Osteocyte (in vitro differentiated cells): ENCODE measurements around the gene BPTF. TPM values are rescaled to one million over a fixed set of nuclear protein-coding genes. Genes with fewer than 3 reads are reported as not detected.
"Not testable (repeated sequence)": the region's sequence is repeated elsewhere in the genome, so short reads cannot be mapped to it uniquely, and the experiment has no call there.

Source experiments
- DNase-seq: peaks from one replicate; pipeline ENCODE4 v3.0.0; 2021; ENCODE audit warnings: mixed read lengths; ENCODE audit not compliant: unreplicated experiment; ENCODE audit errors: extremely low spot score
- H3K27ac Mint-ChIP-seq: one replicate; pipeline ENCODE4 v1.8.0; 2021; ENCODE audit warnings: mild to moderate bottlenecking, mixed read lengths; ENCODE audit not compliant: unreplicated experiment
- H3K27me3 Mint-ChIP-seq: one replicate; pipeline ENCODE4 v1.8.0; 2021; ENCODE audit warnings: mixed read lengths; ENCODE audit not compliant: unreplicated experiment
- H3K36me3 Mint-ChIP-seq: one replicate; pipeline ENCODE4 v1.8.0; 2021; ENCODE audit warnings: mixed read lengths; ENCODE audit not compliant: unreplicated experiment
- H3K4me1 Mint-ChIP-seq: one replicate; pipeline ENCODE4 v1.8.0; 2021; ENCODE audit warnings: mixed read lengths; ENCODE audit not compliant: unreplicated experiment
- H3K4me3 Mint-ChIP-seq: one replicate; pipeline ENCODE4 v1.8.0; 2021; ENCODE audit warnings: mild to moderate bottlenecking, moderate library complexity, mixed read lengths; ENCODE audit not compliant: unreplicated experiment
- H3K9me3 Mint-ChIP-seq: one replicate; pipeline ENCODE4 v1.8.0; 2021; ENCODE audit warnings: mixed read lengths; ENCODE audit not compliant: unreplicated experiment
- total RNA-seq: library from RNA; stranded (reverse); gene quantifications from 2 replicates; pipeline ENCODE4 v1.2.1, GENCODE V29; 2021
- TF ChIP-seq, protein P1 (sequence below): fragments of 200-600 bp; sonication (generic); IDR thresholded peaks from 2 replicates; pipeline ENCODE4 v1.5.0; 2021; ENCODE audit warnings: antibody characterized with exemption, mild to moderate bottlenecking, moderate library complexity

Gene BPTF
- total RNA-seq, 1 donor from 2014 or later: 95.7 TPM

DNA sequence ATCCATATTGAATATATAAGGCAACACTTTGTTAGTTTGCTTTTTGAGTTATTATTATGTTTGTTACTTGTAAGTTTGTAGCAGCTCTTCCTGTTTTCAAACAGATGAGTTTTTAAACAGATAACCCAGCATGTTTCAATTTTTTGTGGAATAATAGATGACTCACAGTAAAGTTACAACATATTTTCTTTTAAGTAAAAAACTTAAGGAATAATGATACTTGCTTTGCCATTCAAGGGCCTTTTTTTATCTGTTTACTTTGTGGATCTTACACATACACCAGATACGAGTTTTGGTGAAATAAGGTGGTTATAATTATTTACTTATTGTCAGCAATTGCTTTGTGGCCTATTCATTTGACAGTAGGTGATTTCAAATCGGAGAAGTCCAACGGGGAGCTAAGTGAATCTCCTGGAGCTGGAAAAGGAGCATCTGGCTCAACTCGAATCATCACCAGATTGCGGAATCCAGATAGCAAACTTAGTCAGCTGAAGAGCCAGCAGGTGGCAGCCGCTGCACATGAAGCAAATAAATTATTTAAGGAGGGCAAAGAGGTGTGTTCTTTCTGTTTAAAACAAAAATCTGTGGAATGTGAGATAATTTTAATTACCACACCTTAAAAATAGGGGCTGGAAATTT, 66.3 kb downstream of the BPTF start:
- Mint-ChIP-seq H3K9me3 (no peaks in the 10 kb centered on the region), H3K4me1 (peaks cover 4% of the 10 kb centered on the region), H3K36me3 (peaks cover 44% of the 10 kb centered on the region), H3K27me3 (no peaks in the 10 kb centered on the region), H3K27ac (peak overlapping the region; percentile 47), H3K4me3 (no peak overlapping the region)
- TF ChIP-seq, protein P1, sequence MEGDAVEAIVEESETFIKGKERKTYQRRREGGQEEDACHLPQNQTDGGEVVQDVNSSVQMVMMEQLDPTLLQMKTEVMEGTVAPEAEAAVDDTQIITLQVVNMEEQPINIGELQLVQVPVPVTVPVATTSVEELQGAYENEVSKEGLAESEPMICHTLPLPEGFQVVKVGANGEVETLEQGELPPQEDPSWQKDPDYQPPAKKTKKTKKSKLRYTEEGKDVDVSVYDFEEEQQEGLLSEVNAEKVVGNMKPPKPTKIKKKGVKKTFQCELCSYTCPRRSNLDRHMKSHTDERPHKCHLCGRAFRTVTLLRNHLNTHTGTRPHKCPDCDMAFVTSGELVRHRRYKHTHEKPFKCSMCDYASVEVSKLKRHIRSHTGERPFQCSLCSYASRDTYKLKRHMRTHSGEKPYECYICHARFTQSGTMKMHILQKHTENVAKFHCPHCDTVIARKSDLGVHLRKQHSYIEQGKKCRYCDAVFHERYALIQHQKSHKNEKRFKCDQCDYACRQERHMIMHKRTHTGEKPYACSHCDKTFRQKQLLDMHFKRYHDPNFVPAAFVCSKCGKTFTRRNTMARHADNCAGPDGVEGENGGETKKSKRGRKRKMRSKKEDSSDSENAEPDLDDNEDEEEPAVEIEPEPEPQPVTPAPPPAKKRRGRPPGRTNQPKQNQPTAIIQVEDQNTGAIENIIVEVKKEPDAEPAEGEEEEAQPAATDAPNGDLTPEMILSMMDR: peak; percentile 32
- no peak for DNase-seq

DNA sequence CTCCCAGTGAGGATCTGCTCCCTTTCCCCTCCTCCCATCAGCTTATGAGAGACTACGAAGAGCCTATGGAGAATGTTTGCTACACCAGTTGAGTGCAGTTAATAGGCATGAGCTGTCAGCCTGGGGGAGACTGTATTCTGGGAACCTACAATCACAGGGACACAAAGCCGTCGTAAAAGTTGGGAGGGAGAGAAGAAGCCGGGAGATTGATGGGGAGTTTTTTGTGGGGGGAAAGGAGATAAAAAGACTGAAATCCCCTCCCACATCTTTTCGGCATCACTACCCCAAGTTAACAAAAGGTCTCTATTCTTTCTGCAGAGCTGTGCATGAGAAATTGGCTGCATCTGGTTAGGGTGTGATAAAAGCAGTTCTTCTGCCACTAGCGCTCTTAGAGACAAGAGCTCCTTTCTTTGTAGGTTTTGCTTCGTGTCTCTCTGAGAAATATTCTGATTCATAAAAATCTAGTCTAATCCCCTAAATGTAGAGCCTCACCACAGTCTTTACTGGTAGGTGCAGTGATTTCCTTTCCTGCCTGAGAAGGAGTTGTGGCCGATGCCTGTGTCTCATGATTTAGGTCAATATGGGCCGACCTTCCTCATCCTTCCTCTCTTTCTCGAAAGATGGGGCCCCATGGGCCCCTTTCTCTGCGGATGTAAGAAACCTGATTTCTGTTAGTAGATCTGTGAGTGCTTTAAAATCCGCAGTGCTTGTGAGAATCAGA, 77.4 kb downstream of the BPTF start:
- Mint-ChIP-seq H3K27ac (peak overlapping the region; percentile 8), H3K4me3 (no peak overlapping the region), H3K36me3 (peaks cover 31% of the 10 kb centered on the region)

DNA sequence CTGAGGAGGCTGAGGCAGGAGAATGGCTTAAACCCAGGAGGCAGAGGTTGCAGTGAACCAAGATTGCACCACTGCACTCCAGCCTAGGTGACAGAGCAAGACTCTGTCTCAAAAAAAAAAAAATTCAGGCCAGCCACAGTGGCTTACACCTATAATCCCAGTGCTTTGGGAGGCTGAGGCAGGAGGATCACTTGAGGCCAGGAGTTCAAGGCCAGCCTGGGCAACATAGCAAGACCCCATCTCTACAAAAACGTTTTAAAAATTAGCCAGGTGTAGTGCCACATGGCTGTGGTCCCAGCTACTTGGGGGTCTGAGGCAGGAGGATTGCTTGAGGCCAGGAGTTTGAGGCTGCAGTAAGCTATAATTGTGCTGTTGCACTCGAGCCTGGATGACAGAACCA, 80.0 kb downstream of the BPTF start:
- not testable (repeated sequence) for H3K27me3 Mint-ChIP-seq, H3K9me3 Mint-ChIP-seq, H3K4me3 Mint-ChIP-seq, H3K4me1 Mint-ChIP-seq, H3K27ac Mint-ChIP-seq, DNase-seq
- H3K36me3 Mint-ChIP-seq: peaks cover 40% of the 10 kb centered on the region

More for the DNA sequence above, 77.4 kb downstream of the BPTF start:
- Mint-ChIP-seq H3K4me1 (no peaks in the 10 kb centered on the region), H3K27me3 (no peaks in the 10 kb centered on the region), H3K9me3 (no peaks in the 10 kb centered on the region)
- TF ChIP-seq, protein P1: no peak
- no peak for DNase-seq

DNA sequence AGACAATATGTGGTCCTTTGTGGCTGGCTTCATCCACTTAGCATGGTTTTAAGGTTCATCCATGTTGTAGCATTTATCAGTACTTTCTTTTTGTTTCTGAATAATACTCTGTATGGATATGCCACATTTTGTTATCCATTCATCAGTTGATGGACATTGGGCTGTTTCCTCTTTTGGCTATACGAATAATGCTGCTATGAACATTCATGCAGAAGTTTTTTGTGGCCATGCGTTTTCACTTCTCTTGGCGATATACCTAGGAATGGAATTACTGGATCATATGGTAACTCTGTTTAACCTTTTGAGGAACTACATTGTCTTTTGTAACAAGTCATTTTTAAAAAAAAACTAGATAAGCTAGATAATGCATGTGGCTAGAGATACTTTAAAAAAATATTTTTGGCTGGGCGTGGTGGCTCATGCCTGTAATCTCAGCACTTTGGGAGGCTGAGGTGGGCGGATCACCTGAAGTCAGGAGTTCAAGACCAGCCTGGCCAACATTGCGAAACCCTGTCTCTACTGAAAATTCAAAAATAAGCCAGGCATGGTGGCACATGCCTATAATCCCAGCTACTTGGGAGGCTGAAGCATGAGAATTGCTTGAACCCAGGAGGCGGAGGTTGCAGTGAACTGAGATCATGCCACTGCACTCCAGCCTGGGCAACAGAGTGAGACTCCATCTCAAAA, 85.0 kb downstream of the BPTF start:
- not testable (repeated sequence) for H3K4me3 Mint-ChIP-seq, H3K27me3 Mint-ChIP-seq, H3K9me3 Mint-ChIP-seq, H3K27ac Mint-ChIP-seq, DNase-seq
- Mint-ChIP-seq H3K36me3 (peaks cover 47% of the 10 kb centered on the region), H3K4me1 (peaks cover 11% of the 10 kb centered on the region)

DNA sequence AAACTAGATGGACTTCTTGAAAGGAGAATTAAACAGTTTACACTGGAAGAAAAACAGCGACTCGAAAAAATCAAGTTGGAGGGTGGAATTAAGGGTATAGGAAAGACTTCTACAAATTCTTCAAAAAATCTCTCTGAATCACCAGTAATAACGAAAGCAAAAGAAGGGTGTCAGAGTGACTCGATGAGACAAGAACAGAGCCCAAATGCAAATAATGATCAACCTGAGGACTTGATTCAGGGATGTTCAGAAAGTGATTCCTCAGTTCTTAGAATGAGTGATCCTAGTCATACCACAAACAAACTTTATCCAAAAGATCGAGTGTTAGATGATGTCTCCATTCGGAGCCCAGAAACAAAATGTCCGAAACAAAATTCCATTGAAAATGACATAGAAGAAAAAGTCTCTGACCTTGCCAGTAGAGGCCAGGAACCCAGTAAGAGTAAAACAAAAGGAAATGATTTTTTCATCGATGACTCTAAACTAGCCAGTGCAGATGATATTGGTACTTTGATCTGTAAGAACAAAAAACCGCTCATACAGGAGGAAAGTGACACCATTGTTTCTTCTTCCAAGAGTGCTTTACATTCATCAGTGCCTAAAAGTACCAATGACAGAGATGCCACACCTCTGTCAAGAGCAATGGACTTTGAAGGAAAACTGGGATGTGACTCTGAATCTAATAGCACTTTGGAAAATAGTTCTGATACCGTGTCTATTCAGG, 85.9 kb downstream of the BPTF start:
- Mint-ChIP-seq H3K27ac (no peak overlapping the region), H3K27me3 (no peaks in the 10 kb centered on the region), H3K4me1 (peaks cover 11% of the 10 kb centered on the region), H3K36me3 (peaks cover 51% of the 10 kb centered on the region), H3K9me3 (no peaks in the 10 kb centered on the region), H3K4me3 (no peak overlapping the region)
- no peak for DNase-seq
- TF ChIP-seq, protein P1: no peak
